ENCODE data around the gene EREG. TPM values are rescaled to one million over a fixed set of nuclear protein-coding genes. Genes with fewer than 3 reads are reported as not detected.

EREG gene
- total and polyA plus RNA-seq, 2 of the 8 experiments (the other 6 are each of a cell fraction or from before 2014, with no cell fraction given) = not detected

GRCh38 chr4:74327762-74328161 is 37.2 kb upstream of the EREG start (continued):
- no peak for TF ChIP-seq CHD1 (IDR thresholded peaks at IDR 0.05; ENCODE audit: low read depth, low read length)
- no peak for TF ChIP-seq CHD2 (IDR thresholded peaks at IDR 0.05; ENCODE audit: low read length)
